Mesenteric fat pad (tissue), 1 donor: ENCODE measurements around the gene RAB34. TPM values are rescaled to one million over a fixed set of nuclear protein-coding genes. Genes with fewer than 3 reads are reported as not detected.
"Not testable (repeated sequence)": the region's sequence is repeated elsewhere in the genome, so short reads cannot be mapped to it uniquely, and the experiment has no call there.

Experiments
- DNase-seq: peaks from one replicate; pipeline ENCODE4 v3.0.0-alpha.2; 2020; ENCODE audit warnings: low spot score
- total RNA-seq: library from RNA; stranded (reverse); fragmentation: NEBNext Ultra II Directional; extraction: Animal tissue kit (Norgen Biotek cat#: 25700); gene quantifications from one replicate; pipeline ENCODE4 v1.2.1, GENCODE V29; 2021
- donor health status: DM: yes; HTN: yes; CAD: no.

The RAB34 gene
- total RNA-seq, 1 donor from 2014 or later, result 43.3 TPM

DNA sequence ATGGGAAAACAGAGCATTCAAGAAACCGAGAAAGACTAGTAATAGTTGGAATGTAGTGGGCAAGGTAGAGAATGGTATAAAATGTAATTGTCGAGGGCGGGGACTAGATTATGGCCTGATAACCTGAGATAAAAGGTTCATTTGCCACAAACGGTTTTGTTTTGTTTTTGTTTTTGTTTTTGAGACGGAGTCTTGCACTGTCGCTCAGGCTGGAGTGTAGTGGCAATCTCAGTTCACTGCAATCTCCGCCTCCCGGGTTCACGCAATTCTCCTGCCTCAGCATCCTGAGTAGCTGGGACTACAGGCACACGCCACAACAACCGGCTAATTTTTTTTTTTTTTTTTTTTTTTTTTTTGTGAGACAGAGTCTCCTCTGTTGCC, 12.3 kb upstream of the RAB34 start:
- no peak for DNase-seq

DNA sequence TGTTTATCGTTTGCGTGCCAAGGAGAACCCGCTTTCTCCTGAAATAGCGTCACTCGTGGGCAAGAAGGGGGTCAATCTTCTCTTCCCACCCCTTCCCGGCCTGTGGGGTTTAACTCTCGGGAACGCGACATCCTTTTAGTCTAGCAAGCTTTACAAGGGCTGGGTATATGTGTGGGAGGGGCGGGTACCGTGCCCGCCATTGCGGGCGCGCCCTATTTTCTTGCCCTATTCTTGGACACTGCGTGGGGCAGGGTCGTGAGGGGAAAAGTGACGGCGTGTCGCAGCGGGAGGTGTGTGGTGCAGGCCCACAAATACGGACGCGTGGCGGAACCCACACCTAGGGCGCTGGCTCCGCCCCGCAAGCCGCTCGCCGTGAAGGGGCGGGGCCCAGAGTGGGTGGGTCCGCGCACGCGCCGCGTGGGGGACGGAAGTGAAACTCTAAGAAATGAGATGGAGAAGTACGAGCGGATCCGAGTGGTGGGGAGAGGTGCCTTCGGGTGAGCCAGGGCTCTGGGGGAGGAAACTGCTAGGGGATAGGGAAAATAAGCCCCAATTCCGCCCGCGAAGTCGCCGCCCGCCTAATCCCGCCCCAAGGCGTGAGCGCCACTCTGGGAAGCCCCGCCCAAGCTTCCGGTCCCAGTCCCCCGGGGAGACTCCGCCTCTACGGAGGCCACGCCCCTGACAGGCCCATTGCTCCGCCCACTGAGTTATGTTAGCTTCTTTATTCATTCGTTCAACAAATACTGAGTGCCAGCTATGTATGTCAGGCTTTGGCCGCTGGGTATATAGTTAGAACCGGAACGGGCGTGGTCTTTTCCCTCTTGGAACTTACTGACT, 10.9 kb upstream of the RAB34 start, which contains the start of gene NEK8:
NEK8 (plus strand) TSS at position 425 of the 837 bp plus-strand sequence; CDS start at position 451, 26 bp downstream.
- DNase-seq, result peak; percentile 97

DNA sequence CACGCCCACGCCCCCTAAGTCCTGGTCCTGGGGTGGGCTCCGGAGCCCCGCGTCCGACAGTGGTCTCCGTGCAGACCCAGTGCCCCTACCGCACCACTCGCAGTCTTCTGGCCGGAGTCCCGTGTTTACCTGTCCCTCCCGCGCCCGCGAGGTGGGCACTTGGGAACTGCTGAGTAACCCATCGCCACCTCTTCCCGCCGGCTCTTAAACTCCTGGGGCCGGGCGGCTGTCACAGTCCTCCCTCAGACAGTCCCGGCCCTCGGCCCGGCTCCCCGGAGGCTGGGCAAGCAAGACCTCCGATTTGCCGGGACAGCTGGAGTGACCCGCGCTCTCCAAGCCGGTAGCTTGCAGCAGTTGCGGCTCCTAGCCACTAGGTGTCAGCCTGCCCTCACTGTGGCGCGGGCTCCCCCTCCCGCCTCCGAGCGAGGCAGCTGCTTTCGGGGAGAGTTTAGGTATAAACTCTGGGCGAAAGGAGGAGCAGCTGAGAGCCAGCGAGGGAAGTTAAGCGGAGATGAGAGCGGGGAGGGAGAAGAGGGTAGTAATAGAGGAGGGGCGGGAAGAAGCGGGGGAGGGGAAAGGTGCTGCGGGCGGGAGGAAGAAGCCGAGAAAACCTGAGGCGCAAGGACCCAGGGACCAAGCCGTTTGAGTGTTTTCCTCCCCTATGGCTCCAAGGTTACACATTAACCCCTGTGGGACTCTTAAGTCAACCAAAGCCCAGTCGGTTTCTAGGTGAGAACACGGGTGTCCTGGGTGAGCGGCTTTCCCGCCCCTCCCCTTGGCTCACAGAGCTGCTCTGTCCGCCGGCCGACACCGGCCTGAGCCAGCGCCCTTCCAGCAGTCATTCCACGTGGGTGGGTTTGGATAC, 9.2 kb upstream of the RAB34 start:
- DNase-seq, result peak; percentile 98

DNA sequence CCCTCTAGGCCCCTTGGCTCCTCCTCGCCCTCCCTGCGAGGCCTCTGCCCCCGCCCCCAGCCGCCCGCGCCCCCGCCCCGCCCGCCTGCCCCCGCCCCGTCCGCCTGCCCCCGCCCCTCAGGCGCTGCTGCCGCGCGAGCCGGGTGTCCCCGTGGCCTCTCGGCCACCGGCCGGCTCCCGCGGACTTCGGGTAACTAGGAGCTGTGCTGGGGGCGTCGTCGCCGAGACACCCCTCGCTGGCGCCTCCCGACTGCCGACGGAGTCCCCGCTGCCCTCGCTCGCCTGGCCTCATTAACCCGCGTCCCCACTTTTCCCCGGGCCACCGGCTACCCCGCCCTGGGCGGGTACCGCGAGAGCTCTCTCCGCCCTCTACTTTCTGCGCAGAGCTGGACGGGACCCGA, 8.6 kb upstream of the RAB34 start, which contains the start of gene TLCD1:
TLCD1 (minus strand) TSS at position 8 of the 401 bp plus-strand sequence. CDS start 136 bp downstream, outside the sequence.
- DNase-seq, result no peak

DNA sequence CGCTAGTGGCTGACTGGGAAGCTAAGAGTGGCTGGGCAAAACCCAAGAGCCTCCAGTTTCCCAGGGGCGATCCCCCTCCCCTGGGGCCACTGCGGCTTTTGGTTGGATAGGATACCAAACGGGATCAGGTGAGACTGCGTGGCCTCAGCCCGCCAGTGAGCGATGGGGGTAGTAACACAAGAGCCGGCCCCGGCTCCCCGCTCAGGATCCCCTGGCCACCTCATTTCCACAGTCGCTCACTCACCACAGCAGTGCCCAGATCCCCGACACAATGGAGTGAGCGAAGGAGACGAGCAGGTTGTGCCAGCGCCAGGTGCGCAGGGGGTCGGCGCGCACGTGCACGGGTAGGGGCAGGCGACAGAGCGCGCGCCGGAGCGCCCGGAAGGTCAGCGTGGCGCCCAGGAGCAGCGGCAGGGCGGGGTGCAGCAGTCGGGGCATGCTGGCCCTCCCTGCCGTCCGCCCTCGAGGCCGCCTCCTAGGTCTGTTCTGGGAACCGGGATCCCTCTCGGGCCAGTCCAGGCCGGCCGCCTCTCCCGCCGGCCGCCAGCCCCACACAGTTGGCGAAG, 8.1 kb upstream of the RAB34 start:
- no peak for DNase-seq

DNA sequence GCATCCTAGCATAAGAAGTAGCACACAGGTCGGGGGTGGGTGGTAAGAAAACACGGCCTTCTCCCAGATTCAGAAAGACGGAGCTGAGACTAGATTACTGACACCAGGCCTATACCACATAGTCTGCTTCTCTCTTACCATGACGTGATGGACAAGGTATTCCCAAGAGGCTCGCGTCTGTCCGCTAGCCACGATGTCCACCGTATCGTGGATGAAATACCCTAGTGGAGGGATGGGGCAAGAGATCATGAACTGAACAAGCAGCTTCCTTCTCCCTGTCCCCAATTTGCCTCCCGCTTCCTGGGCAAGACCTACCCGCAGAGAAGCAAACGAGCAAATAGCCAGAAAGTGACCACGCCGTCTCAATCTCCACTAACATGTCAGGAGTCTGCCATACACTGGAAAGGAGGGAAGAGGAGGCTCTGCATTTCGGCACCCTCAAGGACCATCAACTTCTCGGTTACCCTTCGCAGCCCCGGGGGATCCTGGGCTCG, 7.5 kb upstream of the RAB34 start:
- DNase-seq, result no peak

DNA sequence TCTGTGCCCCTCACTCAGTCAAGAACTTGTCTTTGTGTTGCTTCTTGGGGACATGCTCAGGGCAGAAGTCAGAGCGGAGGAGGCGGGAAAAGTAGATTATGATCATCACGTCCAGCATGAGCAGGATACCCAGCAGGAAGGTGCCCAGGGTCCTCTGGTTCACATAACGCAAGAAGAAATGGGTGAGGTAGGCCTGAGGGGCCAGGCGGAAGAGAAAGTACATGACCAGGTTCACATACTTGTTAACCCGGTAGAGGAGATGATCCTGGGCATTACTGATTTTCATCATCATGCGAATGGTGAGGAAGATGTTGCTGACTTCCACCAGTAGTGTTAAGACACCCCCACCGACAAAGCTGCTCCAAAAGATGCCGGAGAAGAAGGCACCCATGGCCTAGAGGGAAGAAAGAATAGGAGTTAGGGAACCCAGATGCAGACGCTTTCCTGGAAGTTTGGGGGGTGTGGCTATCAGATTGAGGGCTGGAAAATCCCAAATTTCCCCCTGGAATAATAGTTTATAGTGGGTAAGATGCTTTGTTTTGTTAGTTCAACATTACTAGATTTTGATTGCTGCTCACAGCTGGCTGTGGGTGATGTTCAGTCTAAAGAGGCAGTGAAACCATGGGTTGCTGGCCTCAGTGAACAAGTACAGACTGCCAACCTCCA, 7.0 kb upstream of the RAB34 start:
- DNase-seq, result no peak

DNA sequence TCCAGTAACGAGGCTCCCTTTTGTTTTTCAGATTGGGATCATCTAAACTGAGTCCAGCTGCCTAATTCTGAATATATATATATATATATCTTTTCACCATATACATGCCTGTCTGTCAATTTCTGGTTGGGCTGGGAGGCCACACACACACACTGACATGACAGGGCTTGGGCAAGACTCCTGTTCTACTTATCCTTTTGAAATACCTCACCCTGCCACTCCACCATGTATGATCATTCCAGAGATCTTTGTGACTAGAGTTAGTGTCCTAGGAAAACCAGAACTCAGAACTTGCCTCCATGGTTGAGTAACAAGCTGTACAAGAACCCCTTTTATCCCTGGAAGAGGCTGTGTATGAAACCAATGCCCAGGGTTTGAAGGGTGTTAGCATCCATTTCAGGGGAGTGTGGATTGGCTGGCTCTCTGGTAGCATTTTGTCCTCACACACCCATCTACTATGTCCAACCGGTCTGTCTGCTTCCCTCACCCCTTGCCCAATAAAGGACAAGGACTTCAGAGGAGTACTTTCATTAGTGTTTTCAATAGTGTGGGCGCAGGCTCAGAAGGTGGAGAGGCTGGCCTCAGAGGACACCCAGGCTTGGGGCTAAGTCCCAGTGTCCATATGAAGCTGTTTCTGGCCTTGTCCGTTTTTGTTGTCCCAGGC, 6.3 kb upstream of the RAB34 start:
- DNase-seq, result not testable (repeated sequence)

DNA sequence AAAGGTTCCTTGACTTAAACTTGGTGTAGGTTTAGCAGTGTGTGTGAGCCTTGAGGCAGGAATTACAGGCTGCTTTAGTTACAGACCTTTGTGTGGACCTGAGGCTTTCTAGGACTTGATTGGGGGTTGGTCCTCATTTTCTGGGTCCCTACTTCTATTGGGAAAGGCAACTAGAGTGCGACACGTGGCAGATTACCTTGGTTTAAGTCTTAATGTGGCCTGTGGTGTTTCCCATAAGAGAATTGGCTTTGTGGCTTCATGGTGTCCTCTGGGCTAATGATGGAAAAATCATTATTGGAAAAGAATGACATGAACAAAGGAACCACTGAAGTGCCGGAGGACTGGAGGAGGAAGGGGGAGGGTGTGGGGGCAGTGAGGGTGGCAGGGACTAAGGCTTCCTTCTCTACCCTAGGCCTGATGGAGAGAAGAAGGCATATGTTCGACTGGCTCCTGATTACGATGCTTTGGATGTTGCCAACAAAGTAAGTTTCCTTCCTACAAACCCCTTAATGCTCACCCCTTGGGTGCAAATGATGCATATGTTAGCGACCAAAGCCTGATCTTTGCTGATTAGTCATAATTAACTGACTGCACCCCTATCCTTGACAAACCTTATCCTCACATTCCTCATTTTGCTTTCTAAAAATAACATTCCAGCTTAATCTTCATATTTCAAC, 5.6 kb upstream of the RAB34 start:
- no peak for DNase-seq

DNA sequence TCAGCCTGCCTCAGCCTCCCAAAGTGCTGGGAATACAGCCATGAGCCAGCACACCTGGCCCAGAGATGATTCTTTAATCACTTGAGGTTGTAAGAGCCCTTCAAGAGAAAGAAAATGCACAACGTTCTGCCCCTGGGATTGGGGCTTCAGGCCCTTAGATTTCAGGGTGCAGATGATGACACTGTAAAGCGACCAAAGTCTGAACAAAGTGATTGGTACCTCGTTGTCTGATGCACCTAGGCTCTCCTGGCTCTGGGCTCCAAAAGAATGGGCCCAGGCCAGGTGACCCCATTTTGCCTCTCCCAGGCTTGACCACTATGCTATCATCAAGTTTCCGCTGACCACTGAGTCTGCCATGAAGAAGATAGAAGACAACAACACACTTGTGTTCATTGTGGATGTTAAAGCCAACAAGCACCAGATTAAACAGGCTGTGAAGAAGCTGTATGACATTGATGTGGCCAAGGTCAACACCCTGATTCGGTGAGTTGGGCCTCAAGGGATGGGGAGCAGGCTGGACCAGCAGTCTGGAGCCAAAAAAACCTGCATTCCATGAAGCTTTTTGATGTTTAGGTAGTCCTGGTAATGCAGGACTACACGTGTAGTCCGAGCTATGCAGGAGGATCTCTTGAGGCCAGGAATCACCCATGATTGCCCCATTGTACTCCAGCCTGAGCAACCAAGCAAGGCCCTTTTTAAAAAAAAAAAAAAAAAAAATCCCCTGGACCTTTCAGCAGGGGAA, 4.9 kb upstream of the RAB34 start:
- DNase-seq, result no peak

DNA sequence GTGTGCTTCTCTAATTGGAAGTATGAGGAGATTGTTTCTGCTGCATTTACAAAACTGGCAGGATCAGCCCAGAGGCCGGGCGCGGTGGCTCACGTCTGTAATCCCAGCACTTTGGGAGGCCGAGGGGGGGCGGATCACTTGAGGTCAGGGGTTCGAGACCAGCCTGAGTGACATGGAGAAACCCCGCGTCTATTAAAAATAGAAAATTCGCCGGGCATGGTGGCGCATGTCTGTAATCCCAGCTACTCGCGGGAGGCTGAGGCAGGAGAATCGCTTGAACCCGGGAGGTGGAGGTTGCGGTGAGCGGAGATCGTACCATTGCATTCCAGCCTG, 3.3 kb upstream of the RAB34 start:
- DNase-seq, result not testable (repeated sequence)

DNA sequence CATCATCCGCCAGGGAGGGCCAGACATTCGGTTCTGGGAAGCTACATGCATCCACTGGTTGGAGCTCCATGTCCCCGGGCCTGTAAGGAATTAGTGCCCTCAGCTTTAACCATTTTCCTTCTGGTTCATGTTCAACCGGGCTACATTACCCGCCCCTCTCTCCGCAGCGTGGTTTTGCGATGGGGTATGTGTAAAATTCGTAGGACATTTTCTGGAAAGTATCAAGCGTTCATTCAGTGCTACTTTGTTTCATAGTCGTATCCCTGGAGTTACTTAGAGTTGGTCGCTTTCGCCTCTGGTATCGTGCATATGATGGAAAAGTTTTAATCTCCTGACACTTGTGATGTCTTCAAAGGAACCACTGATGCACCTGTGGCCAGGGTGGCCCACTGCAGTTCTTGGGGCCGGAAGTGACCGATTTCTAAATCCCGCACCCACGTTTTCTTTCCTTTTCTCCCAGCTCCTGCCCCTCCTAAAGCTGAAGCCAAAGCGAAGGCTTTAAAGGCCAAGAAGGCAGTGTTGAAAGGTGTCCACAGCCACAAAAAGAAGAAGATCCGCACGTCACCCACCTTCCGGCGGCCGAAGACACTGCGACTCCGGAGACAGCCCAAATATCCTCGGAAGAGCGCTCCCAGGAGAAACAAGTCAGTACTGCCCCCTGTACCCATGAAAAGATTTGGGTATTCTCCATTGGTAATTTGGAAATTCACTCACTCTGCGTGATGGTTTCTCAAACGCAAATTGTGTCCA, 2.8 kb upstream of the RAB34 start:
- no peak for DNase-seq

DNA sequence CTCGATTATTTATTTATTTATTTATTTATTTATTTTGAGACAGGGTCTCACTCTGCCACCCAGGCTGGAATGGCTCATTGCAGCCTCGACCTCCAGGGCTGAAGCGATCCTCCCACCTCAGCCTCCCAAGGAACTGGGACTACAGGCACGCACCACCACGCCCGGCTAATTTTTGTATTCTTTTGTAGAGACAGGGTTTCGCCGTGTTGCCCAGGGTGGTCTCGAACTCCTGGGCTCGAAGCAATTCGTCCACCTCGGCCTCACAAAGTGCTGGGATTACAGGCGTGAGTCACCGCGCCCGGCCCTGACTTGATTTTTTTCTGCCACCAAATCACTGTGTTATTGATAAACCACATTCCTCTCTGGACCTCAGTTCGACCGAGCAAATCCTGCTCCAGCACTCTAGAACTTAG, 1.4 kb upstream of the RAB34 start:
- no peak for DNase-seq

DNA sequence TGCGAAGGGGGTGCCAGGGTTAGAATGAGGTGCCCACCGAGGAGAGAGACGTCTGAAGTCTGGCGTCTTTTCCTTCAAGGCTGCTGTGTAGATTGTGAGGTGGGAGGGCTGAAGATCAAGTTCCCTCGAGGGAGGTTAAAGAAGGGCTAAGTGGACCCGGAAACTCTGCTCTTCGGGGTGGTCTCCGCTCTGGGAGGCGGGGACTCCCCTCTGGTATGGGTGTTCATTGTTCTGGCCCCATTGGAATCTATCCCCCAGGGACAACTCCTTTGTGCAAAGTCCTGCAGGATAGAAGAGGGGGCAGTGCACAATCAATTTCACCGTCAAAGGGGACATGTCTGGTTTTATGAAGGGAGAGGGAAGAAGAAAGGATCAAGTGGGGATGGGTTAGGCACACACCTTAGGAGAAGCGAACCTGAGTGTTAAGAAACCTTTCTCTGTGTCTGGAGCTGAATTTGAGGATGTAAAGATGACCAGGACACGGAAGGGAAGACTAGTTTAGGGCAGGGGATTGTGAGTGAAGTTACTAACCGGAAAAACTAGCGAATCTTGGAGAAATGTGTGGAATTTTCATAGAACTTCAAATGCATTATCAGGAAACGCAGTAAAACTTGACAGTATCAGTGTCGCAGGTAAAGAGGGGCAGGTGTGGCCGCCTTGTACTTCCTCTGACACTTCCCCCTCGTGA, 809 bp upstream of the RAB34 start:
- no peak for DNase-seq

DNA sequence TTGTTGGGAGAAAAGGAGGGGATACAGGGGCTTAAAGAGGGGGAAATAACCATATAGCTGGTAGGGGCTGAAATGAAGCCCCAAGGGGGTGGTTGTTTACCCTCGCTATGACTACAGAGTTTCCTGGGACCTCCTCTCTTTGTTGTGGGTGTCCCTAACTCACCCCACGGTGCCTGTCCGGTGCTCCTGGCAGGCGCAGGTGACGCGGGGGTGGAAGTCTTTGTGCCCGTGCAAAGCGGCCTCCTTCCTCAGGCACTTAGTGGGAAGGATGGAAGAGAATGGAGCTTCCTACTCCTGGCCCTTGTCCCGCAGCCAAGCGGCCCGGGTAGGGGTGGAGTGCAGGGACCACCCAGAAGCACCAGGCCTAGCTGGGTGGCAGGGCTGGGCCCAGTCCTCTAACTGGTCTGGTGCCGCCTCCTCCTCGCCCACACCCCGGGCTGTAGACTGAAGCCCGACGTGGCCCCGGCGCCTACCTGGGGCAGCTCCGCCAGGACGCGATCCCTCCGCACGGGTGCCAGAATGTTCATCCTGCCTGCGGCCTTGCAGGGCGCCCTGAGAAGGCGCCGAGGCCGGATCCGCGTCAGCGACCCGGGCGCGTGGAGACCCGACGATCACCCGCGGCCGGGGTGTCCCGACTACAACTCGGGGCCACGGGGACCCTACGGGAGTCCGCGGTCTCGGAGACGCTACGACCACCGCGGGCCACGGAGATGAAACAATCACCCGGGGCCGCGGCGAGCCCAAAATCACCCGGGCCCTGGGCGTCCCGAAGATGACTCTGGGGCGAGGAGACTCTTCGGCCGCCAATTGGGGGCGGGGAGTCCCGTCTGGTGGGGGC, 709 bp downstream of the RAB34 start:
- DNase-seq, result no peak

DNA sequence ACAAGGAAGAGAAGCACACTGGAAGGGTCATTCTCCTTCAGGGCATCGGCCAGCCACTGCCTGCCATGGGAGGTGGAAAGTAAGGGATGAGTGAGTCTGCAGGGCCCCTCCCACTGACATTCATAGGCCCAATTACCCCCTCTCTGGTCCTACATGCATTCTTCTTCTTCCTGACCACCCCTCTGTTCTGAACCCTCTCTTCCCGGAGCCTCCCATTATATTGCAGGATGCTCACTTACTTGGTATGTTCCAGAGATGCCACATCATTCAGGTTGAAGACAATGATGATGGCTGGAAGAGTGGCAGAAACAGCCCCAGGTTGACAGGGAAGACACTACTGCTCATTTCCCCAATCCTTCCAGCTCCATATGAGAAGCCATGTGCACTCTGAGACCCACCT, 2.5 kb downstream of the RAB34 start:
- no peak for DNase-seq

DNA sequence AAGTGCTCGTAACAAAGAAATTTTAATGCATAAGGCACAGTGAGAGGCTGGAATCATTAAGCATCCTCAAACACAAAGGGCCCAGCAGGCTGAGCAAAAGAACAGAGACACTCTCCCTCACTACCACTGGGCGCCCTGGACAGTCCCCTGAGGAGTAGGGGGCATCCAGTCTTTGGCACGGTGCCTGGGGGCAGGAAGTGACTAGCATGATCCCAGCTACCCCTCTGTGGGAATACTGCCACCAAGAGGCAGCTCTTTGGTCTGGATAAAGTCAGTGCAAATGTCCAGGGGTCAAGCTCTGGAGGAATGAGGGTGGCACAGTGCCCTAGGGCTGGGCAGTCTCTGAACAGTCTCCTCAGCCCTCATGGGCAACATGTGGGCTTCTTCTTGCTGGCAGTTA, 3.4 kb downstream of the RAB34 start:
- DNase-seq, result no peak
